Measurements from ENCODE around the gene FOXK1.

DNA sequence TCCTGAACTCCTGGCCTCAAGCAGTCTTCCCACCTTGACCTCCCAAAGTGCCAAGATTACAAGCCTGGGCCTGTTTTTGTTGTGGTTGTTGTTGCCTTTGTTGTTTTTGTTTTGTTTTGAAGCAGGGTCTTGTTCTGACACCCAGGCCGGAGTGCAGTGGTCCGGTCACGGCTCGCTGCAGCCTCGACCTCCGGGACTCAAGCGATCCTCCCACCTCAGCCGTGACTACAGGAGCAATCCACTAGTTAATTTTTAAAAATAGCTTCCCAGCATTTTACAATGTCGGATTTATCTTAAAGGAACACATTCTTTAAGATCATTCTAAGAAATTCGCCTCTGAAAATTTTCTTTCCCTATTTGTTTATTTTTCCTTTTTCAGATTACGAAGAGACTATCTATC, 65.7 kb downstream of the FOXK1 start:
- no peak for TF ChIP-seq CTCF (IDR thresholded peaks at IDR 0.05)
- no peak for TF ChIP-seq POLR2A (IDR thresholded peaks at IDR 0.05)

All from adrenal gland (tissue), 5 donors.